NCI-H2107 (cell line): ENCODE data around the gene WWOX.

Experiments
- DNase-seq: peaks from one replicate; lab custom pipeline; 2025; lab: John Stamatoyannopoulos, UW

Gene WWOX

DNA sequence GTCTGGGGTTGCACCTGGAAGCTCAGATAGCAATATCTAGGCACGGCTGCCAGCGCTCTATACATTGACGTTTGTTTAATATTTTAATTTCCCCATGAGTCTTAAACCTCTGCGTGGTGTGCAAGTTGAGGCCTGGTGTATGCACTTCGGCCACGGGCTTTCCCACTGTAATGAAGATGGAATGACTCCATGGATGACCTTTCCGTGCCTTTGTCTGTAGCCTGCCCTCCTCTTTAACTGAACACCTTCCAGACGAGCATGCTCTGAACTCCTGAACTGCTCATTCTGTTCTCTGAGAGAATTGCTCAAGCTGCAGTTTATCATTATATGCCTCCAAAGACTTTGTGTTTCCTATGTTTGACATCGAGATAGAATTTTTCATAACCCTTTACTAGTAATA, 438.8 kb downstream of the WWOX start:
- DNase-seq = no peak

GRCh38 chr16:78538919-78539318, 439.5 kb downstream of the WWOX start:
- DNase-seq = no peak

- DNase-seq = no peak
These were observed 443.0 kb downstream of the WWOX start for GRCh38 chr16:78542419-78542818.

DNA sequence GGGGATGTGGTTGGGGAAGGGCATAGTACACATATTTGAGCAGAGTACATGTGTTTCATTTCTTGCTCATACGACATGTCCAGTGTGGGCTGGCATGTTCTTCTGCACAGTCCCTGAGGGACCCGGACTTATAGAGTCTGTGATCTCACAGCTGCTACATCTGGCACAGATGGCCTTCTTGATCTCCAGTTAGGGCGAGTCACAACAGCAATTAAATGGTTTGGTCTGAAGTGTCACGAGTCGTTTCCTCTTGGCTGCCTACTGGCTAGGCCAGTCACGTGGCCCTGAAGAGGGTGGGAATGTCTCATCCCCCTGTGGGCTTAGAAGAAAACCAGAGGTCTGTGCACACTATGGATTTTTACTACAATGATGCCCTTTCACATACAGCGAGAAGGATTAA, 443.6 kb downstream of the WWOX start:
- DNase-seq = no peak

DNA sequence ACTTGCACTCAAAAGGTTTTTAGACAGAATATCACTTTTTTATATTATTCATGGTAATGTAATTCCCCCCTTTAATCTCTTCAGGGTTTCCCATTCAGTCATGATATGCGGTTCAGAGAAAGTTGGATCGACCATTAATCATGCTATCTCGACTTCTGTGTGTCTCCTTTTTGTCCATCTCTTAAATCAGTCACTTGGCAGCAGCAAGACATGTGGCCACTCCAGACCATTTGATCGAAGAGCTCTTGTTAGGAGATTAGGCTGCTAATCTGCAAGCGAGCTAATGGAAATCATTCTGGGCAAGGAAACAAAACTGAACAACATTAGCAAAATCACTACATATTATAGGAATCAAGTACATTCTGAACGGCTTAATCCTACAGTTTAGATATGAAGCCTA, 449.9 kb downstream of the WWOX start:
- DNase-seq = no peak

DNA sequence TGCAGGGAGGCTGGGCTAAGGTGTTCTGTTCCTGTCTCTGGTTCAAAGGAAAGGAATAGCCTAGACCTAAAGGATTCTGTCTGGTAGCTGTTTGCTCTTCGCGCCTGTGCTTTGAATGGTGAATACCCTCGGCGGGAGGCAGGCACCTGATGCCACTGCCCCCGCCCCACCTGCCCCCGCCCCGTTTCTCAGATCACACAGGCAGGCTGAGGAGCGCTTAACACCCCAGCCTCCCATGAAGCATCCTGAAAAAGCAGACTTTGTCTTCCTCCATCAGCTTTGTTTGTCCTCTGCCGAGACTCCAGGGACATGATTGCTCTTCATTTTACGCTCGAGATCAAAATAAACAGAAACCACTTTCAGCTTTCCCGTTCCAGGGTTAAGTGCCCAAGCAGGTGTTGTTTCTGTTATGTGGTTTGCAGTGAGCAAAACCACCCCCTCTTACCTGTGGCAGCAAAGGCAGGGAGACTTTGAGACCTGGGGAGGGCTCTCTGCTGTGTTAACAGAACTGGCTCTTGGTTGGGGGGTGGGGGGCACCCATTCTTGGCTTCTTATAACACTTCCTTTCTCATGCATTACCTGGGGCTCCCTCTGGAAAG, 452.1 kb downstream of the WWOX start:
- DNase-seq = peak; percentile 93

- no peak for DNase-seq
These were observed 452.7 kb downstream of the WWOX start for GRCh38 chr16:78552106-78552675.

DNA sequence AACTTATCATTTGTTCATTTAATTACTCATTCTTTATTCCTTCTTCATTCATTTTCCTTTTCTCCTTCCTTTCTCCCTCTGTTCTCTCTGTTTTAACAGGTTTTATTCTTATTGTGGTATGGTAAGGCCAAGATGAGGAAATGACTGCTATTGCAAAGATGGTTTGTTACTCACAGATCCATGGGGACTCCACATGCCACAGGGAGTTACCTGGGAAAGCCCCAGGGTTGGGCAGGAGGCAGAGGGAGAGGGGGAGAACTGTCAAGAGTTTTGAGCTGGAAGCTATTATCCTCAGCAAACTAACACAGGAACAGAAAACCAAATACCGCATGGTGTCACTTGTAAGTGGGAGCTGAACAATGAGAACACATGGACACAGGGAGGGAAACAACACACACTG, 453.3 kb downstream of the WWOX start:
- DNase-seq = no peak

- no peak for DNase-seq
These were observed 454.0 kb downstream of the WWOX start for GRCh38 chr16:78553268-78554039.

GRCh38 chr16:78556421-78556820, 457.0 kb downstream of the WWOX start:
- DNase-seq = no peak

DNA sequence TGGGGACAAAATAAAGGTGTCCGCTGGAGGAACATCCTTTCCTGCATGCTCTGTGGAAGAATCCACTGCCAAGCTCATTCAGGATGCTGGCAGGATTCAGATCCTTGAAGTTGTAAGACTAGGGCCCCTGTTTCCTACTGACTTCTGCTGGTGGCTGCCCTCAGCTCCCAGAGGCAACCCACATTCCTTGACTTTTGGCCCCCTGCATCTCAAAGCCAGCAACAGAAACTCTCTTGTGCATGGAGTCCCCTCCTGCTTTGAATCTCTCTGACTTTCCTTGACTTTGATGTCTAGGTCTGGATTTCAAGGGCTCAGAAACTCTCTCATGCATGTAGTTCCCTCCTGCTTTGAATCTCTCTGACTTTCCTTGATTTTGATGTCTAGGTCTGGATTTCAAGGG, 461.5 kb downstream of the WWOX start:
- no peak for DNase-seq

GRCh38 chr16:78562111-78562510, 462.7 kb downstream of the WWOX start:
- DNase-seq = no peak

- no peak for DNase-seq
These were observed 463.2 kb downstream of the WWOX start for GRCh38 chr16:78562650-78563049.

- no peak for DNase-seq
These were observed 464.5 kb downstream of the WWOX start for GRCh38 chr16:78563905-78564304.

- no peak for DNase-seq
These were observed 467.1 kb downstream of the WWOX start for GRCh38 chr16:78566397-78567073.

DNA sequence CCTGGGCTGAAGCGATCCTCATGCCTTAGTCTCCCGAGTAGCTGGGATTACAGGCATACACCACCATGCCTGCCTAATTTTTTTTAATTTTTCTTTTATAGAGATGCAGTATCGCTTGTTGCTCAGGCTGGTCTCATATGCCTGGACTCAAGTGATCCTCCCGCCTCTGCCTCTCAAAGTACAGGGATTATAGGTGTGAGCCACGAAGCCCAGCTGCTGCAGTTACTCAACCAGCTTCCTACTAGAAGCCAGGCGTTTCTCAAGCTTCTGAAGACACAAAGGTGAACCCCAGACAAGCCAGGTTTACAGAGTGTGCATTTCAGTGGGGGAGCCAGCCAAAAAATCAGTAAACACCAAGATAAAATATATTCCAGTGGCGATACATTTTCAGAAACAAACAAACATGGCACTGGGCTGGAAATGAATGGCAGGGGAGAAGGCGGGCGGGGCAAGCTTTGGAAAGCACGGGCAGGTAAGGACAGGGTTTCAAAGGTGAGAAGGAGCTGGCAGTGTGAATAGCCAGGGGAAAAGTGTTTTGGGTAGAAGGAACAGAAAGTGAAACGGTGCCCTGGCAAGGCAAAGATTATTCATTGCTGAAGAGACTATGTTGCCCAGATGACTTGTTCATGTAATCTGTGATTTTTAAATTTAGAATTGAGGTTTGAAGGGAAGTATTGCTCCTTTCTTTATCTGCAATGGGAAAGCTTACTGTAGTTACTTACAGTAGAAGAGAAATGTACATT, 471.1 kb downstream of the WWOX start:
- no peak for DNase-seq

- DNase-seq = no peak
These were observed 472.0 kb downstream of the WWOX start for GRCh38 chr16:78571434-78571833.

- no peak for DNase-seq
These were observed 472.5 kb downstream of the WWOX start for GRCh38 chr16:78571898-78572358.

GRCh38 chr16:78574571-78574970, 475.1 kb downstream of the WWOX start:
- DNase-seq = no peak

GRCh38 chr16:78576941-78577340, 477.5 kb downstream of the WWOX start:
- no peak for DNase-seq

- DNase-seq = no peak
These were observed 478.2 kb downstream of the WWOX start for GRCh38 chr16:78577630-78578029.

DNA sequence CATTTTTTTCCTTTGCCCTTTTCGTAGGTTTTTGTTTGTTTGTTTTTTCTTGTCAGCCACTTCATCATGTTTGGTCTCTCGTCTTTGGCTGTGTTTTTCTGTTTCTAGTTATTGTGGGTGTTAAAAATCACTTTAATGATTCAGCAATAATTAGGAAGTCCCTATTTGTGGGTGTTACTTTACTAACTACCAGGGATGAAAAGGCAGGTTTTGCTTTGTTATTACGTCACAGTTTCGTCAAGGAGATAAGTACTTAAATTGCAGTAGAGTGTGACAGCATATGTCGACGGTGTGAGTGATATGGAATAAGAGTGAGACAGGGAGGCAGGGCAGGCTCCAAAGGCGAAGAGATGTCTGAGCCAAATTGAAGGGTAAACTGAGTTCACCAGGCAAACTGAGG, 479.6 kb downstream of the WWOX start:
- no peak for DNase-seq
